GM23338 (cell line): ENCODE measurements around the gene SLA2. TPM values are rescaled to one million over a fixed set of nuclear protein-coding genes. Genes with fewer than 3 reads are reported as not detected.
"Not testable (repeated sequence)": the region's sequence is repeated elsewhere in the genome, so short reads cannot be mapped to it uniquely, and the experiment has no call there.

Experiments used
- ATAC-seq: fragments of 200-7000 bp; cut with Tn5 transposase; 3 replicates; pipeline ENCODE4 v1.9.1; 2020
- DNase-seq: peaks from one replicate; pipeline ENCODE4 v3.0.0-alpha.2; 2015; ENCODE audit warnings: low spot score
- H2AFZ ChIP-seq: fragments of 200-600 bp; sonication (generic); 2 replicates; pipeline ENCODE4 v1.8.0; 2016; ENCODE audit warnings: antibody characterized with exemption, mild to moderate bottlenecking, moderate library complexity
- H3F3A ChIP-seq: fragments of 200-600 bp; sonication (generic); replicated peaks from 2 replicates; pipeline ENCODE4 v1.8.0; 2017; ENCODE audit warnings: antibody characterized with exemption, mixed run types, low read depth
- H3K27ac ChIP-seq: fragments of 200-600 bp; sonication (generic); 2 replicates; pipeline ENCODE4 v1.6.1; 2016; ENCODE audit warnings: low read depth
- H3K27me3 ChIP-seq: fragments of 200-600 bp; sonication (generic); 2 replicates; pipeline ENCODE4 v1.8.0; 2016; ENCODE audit warnings: mild to moderate bottlenecking, mixed run types, moderate library complexity; ENCODE audit not compliant: insufficient read depth
- H3K36me3 ChIP-seq: fragments of 200-600 bp; sonication (generic); 2 replicates; pipeline ENCODE4 v1.8.0; 2016; ENCODE audit warnings: mild to moderate bottlenecking; ENCODE audit not compliant: insufficient read depth
- H3K4me1 ChIP-seq: fragments of 200-600 bp; sonication (generic); 2 replicates; pipeline ENCODE4 v1.8.0; 2016; ENCODE audit warnings: mild to moderate bottlenecking, moderate library complexity; ENCODE audit not compliant: insufficient read depth
- H3K4me2 ChIP-seq: fragments of 200-600 bp; sonication (generic); 2 replicates; pipeline ENCODE4 v1.7.1; 2017; ENCODE audit warnings: mixed run types
- H3K4me3 ChIP-seq: fragments of 200-600 bp; sonication (generic); 2 replicates; pipeline ENCODE4 v1.6.1; 2016; ENCODE audit warnings: mixed run types
- H3K79me2 ChIP-seq: fragments of 200-600 bp; sonication (generic); replicated peaks from 2 replicates; pipeline ENCODE4 v1.8.0; 2017; ENCODE audit warnings: mild to moderate bottlenecking; ENCODE audit not compliant: insufficient read depth
- H3K9me2 ChIP-seq: fragments of 200-600 bp; sonication (generic); 2 replicates; pipeline ENCODE4 v1.8.0; 2017; ENCODE audit not compliant: insufficient read depth
- H4K20me1 ChIP-seq: fragments of 200-600 bp; sonication (generic); replicated peaks from 2 replicates; pipeline ENCODE4 v1.8.0; 2017; ENCODE audit warnings: mild to moderate bottlenecking; ENCODE audit not compliant: insufficient read depth
- H3K27ac Mint-ChIP-seq: 2 replicates; pipeline ENCODE4 v1.8.0; 2020; ENCODE audit warnings: inconsistent platforms, mild to moderate bottlenecking, moderate library complexity, mixed read lengths
- H3K27me3 Mint-ChIP-seq: 3 replicates; pipeline ENCODE4 v1.8.0; 2022; ENCODE audit warnings: low read depth, mild to moderate bottlenecking, moderate library complexity, mixed read lengths, inconsistent platforms; ENCODE audit not compliant: insufficient read depth, poor library complexity
- H3K36me3 Mint-ChIP-seq: 3 replicates; pipeline ENCODE4 v1.8.0; 2021; ENCODE audit warnings: low read depth, mild to moderate bottlenecking, inconsistent platforms, moderate library complexity, mixed read lengths
- H3K4me1 Mint-ChIP-seq: 3 replicates; pipeline ENCODE4 v1.8.0; 2020; ENCODE audit warnings: mild to moderate bottlenecking, inconsistent platforms, mixed read lengths
- H3K4me3 Mint-ChIP-seq: 3 replicates; pipeline ENCODE4 v1.8.0; 2021; ENCODE audit warnings: moderate library complexity, mild to moderate bottlenecking, inconsistent platforms, mixed read lengths
- H3K9me3 Mint-ChIP-seq: 3 replicates; pipeline ENCODE4 v1.8.0; 2020; ENCODE audit warnings: moderate library complexity, mild to moderate bottlenecking, inconsistent platforms, mixed read lengths
- CREB1 ChIP-seq: fragments of 250-450 bp; sonication (Bioruptor Pico); IDR thresholded peaks from 2 replicates; pipeline ENCODE4 v1.5.0; 2020; ENCODE audit warnings: low read depth, mild to moderate bottlenecking, moderate library complexity
- EZH2 ChIP-seq: fragments of 200-600 bp; sonication (generic); IDR thresholded peaks from one replicate; pipeline ENCODE4 v1.8.0; 2017; ENCODE audit warnings: antibody characterized with exemption, mild to moderate bottlenecking, low read depth; ENCODE audit not compliant: unreplicated experiment
- EZH2phosphoT487 ChIP-seq: fragments of 200-600 bp; sonication (generic); IDR thresholded peaks from one replicate; pipeline ENCODE4 v1.8.1; 2018; ENCODE audit warnings: antibody characterized with exemption; ENCODE audit not compliant: unreplicated experiment
- JUNB ChIP-seq: IDR thresholded peaks from one replicate; pipeline ENCODE4 v1.6.1; 2016; ENCODE audit warnings: antibody characterized with exemption; ENCODE audit not compliant: unreplicated experiment
- NANOG ChIP-seq: IDR thresholded peaks from 2 replicates; pipeline ENCODE4 v1.6.1; 2016; ENCODE audit warnings: antibody characterized with exemption, borderline replicate concordance
- POLR2AphosphoS5 ChIP-seq: IDR thresholded peaks from 2 replicates; pipeline ENCODE4 v1.6.1; 2016; ENCODE audit warnings: antibody characterized with exemption, low read depth
- STAT1 ChIP-seq: IDR thresholded peaks from one replicate; pipeline ENCODE4 v1.6.1; 2016; ENCODE audit warnings: antibody characterized with exemption; ENCODE audit not compliant: unreplicated experiment
- ZNF114 ChIP-seq: fragments of 250-450 bp; sonication (Bioruptor Pico); IDR thresholded peaks from 2 replicates; pipeline ENCODE4 v1.5.0; 2020; ENCODE audit warnings: mild to moderate bottlenecking, moderate library complexity
- ZNF331 ChIP-seq: fragments of 250-450 bp; sonication (Bioruptor Pico); IDR thresholded peaks from 2 replicates; pipeline ENCODE4 v1.5.0; 2020; ENCODE audit warnings: low read depth, mild to moderate bottlenecking, moderate library complexity
- polyA plus RNA-seq: library from polyadenylated mRNA; unstranded; fragments of >200 nt; fragmentation: Nextera tagmentation; extraction: Ambion mirVana; gene quantifications from 2 replicates; pipeline ENCODE4 v1.2.1, GENCODE V29; 2016
- total RNA-seq: library from RNA; depleted of rRNA; stranded (reverse); fragments of >200 nt; shearing (Covaris generic); gene quantifications from 2 replicates; pipeline ENCODE4 v1.2.3, GENCODE V29; 2014
- TF ChIP-seq, protein P1 (sequence below), 2 experiments: fragments of 200-600 bp in 1 of 2; sonication (generic) in 1 of 2; conservative IDR thresholded peaks; 2 replicates each; pipeline versions ENCODE4 v1.5.1 to v1.6.1; 2016 to 2017; ENCODE audit warnings: antibody characterized with exemption in 2 of 2, low read depth in 2 of 2, mild to moderate bottlenecking in 2 of 2, moderate library complexity in 1 of 2
- TF ChIP-seq, protein P2 (sequence below): IDR thresholded peaks from one replicate; pipeline ENCODE4 v1.6.1; 2018; ENCODE audit warnings: antibody characterized with exemption; ENCODE audit not compliant: unreplicated experiment
- TF ChIP-seq, protein P3 (sequence below): IDR thresholded peaks from 2 replicates; pipeline ENCODE4 v1.6.1; 2016; ENCODE audit warnings: antibody characterized with exemption

The SLA2 gene
- total and polyA plus RNA-seq, 2 experiments from 2014 or later, result 0.18 TPM; not detected in 1

DNA sequence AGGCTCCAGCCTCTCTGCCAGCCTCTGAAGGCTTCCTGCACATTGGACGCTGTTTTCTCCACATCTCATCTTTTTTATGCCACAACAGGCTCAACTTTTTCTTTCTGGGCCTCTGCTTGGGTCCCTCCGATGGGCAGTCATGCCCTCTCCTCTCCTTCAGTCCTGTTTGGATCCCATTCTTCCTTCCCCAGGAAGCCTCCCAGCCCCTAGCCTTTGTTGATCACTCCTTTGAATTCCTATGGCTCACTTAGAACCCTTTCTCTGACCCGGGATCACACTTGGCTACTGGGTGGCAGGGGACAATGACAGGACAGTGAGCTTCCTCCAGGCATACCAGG is 4.5 kb downstream of the SLA2 start:
- Histone ChIP-seq H3K36me3 (no peaks in the 10 kb centered on the region), H3K4me3 (no peak overlapping the region), H3F3A (no peaks in the 10 kb centered on the region; the same call in 1 of the 2 replicates), H3K79me2 (no peaks in the 10 kb centered on the region), H3K27me3 (no peaks in the 10 kb centered on the region), H3K9me2 (no peaks in the 10 kb centered on the region), H3K4me1 (peaks cover 10% of the 10 kb centered on the region), H4K20me1 (no peaks in the 10 kb centered on the region), H3K27ac (no peak overlapping the region), H3K4me2 (no peak overlapping the region), H2AFZ (no peak overlapping the region)
- no peaks in the 10 kb centered on the region for H3K36me3 Mint-ChIP-seq
- no peak overlapping the region for H3K4me3 Mint-ChIP-seq
- no peak for ATAC-seq
- peaks cover 19% of the 10 kb centered on the region for H3K4me1 Mint-ChIP-seq
- no peaks in the 10 kb centered on the region for H3K9me3 Mint-ChIP-seq
- no peak overlapping the region for H3K27ac Mint-ChIP-seq
- DNase-seq, result no peak
- TF ChIP-seq JUNB (no peak), NANOG (no peak), ZNF331 (no peak), EZH2 (no peak)
- H3K27me3 Mint-ChIP-seq, result peaks cover 15% of the 10 kb centered on the region

DNA sequence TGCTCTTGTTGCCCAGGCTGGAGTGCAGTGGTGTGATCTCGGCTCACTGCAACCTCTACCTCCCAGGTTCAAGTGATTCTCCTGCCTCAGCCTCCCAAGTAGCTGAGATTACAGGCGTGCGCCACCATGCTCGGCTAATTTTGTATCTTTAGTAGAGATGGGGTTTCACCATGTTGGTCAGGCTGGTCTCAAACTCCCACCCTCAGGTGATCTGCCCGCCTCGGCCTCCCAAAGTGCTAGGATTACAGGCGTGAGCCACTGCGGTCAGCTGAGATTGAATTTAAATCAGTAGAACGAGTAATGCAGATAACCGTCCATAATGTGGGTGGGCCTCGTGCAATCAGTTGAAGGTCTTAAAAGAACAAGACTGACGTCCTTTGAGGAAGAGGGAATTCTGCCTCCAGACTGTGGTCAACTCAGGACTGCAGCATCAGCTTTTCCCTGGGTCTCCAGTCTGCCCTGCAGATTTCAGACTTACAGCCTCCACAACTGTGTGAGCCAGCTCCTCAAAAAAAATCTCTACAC is 7.1 kb downstream of the SLA2 start:
- H3K4me2 ChIP-seq, H3K27ac ChIP-seq, H2AFZ ChIP-seq, H3K4me3 Mint-ChIP-seq, H3K79me2 ChIP-seq, H3K4me3 ChIP-seq, H3K36me3 ChIP-seq, ATAC-seq, H3K27me3 ChIP-seq, H3K4me1 Mint-ChIP-seq, H3K27ac Mint-ChIP-seq, H3K27me3 Mint-ChIP-seq, H3K4me1 ChIP-seq, H4K20me1 ChIP-seq, DNase-seq, H3K36me3 Mint-ChIP-seq, H3K9me2 ChIP-seq, H3F3A ChIP-seq, H3K9me3 Mint-ChIP-seq: not testable (repeated sequence)

DNA sequence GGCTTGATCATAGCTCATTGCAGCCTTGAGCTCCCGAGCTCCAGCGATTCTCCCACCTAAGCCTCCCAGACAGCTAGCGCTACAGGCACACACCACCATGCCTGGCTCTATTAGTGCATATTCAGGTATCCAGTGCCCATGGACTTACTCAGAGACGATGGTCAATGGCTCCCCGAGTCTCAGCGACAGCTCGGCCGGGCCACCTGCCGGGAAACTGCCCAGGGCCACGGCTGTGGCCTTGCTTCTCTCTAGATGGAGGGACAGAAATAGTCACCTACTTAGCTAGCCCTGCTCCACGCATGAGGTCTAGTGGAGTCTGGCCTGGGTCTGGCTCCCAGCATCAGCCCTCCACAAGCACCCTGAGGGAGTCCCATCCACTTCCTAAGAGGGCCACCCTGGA is 11.7 kb downstream of the SLA2 start:
- Histone ChIP-seq H3K4me1 (no peaks in the 10 kb centered on the region), H3K27ac (no peak overlapping the region), H3K4me3 (no peak overlapping the region), H3K36me3 (no peaks in the 10 kb centered on the region), H3K4me2 (no peak overlapping the region), H3K79me2 (no peaks in the 10 kb centered on the region), H3K27me3 (no peaks in the 10 kb centered on the region), H3F3A (no peaks in the 10 kb centered on the region), H3K9me2 (no peaks in the 10 kb centered on the region), H2AFZ (no peak overlapping the region), H4K20me1 (no peaks in the 10 kb centered on the region)
- Mint-ChIP-seq H3K27ac (no peak overlapping the region), H3K4me3 (no peak overlapping the region), H3K4me1 (peaks cover 3% of the 10 kb centered on the region; the same call in 2 of the 3 replicates), H3K36me3 (no peaks in the 10 kb centered on the region; the same call in 2 of the 3 replicates), H3K9me3 (no peaks in the 10 kb centered on the region), H3K27me3 (peaks cover 8% of the 10 kb centered on the region)
- DNase-seq (no peak), ATAC-seq (no peak)
- TF ChIP-seq CREB1, result no peak
- TF ChIP-seq STAT1, result no peak
- TF ChIP-seq, protein P1, sequence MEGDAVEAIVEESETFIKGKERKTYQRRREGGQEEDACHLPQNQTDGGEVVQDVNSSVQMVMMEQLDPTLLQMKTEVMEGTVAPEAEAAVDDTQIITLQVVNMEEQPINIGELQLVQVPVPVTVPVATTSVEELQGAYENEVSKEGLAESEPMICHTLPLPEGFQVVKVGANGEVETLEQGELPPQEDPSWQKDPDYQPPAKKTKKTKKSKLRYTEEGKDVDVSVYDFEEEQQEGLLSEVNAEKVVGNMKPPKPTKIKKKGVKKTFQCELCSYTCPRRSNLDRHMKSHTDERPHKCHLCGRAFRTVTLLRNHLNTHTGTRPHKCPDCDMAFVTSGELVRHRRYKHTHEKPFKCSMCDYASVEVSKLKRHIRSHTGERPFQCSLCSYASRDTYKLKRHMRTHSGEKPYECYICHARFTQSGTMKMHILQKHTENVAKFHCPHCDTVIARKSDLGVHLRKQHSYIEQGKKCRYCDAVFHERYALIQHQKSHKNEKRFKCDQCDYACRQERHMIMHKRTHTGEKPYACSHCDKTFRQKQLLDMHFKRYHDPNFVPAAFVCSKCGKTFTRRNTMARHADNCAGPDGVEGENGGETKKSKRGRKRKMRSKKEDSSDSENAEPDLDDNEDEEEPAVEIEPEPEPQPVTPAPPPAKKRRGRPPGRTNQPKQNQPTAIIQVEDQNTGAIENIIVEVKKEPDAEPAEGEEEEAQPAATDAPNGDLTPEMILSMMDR (conservative IDR thresholded peaks at IDR 0.05; ENCODE audit: low read depth in 2 of 2), result no peak
- TF ChIP-seq, protein P2, sequence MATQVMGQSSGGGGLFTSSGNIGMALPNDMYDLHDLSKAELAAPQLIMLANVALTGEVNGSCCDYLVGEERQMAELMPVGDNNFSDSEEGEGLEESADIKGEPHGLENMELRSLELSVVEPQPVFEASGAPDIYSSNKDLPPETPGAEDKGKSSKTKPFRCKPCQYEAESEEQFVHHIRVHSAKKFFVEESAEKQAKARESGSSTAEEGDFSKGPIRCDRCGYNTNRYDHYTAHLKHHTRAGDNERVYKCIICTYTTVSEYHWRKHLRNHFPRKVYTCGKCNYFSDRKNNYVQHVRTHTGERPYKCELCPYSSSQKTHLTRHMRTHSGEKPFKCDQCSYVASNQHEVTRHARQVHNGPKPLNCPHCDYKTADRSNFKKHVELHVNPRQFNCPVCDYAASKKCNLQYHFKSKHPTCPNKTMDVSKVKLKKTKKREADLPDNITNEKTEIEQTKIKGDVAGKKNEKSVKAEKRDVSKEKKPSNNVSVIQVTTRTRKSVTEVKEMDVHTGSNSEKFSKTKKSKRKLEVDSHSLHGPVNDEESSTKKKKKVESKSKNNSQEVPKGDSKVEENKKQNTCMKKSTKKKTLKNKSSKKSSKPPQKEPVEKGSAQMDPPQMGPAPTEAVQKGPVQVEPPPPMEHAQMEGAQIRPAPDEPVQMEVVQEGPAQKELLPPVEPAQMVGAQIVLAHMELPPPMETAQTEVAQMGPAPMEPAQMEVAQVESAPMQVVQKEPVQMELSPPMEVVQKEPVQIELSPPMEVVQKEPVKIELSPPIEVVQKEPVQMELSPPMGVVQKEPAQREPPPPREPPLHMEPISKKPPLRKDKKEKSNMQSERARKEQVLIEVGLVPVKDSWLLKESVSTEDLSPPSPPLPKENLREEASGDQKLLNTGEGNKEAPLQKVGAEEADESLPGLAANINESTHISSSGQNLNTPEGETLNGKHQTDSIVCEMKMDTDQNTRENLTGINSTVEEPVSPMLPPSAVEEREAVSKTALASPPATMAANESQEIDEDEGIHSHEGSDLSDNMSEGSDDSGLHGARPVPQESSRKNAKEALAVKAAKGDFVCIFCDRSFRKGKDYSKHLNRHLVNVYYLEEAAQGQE, result no peak
- TF ChIP-seq JUNB, result no peak
- no peak for TF ChIP-seq EZH2
- TF ChIP-seq EZH2phosphoT487, result no peak
- TF ChIP-seq, protein P3, sequence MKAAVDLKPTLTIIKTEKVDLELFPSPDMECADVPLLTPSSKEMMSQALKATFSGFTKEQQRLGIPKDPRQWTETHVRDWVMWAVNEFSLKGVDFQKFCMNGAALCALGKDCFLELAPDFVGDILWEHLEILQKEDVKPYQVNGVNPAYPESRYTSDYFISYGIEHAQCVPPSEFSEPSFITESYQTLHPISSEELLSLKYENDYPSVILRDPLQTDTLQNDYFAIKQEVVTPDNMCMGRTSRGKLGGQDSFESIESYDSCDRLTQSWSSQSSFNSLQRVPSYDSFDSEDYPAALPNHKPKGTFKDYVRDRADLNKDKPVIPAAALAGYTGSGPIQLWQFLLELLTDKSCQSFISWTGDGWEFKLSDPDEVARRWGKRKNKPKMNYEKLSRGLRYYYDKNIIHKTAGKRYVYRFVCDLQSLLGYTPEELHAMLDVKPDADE, result no peak
- no peak for TF ChIP-seq ZNF331
- no peak for TF ChIP-seq POLR2AphosphoS5
- no peak for TF ChIP-seq ZNF114 (CRISPR knock-in tag)
